ENCODE measurements around the gene PLPPR1. TPM values are rescaled to one million over a fixed set of nuclear protein-coding genes. Genes with fewer than 3 reads are reported as not detected.

The PLPPR1 gene
- total and polyA plus RNA-seq, 2 experiments from 2014 or later, result 1.3 to 3.7 TPM

GRCh38 chr9:101140764-101141163 lies 112.2 kb downstream of the PLPPR1 start:
- Mint-ChIP-seq H3K4me1 (peaks cover 14% of the 10 kb centered on the region), H3K9me3 (no peaks in the 10 kb centered on the region), H3K27ac (no peak overlapping the region), H3K36me3 (ENCODE audit: low read depth) (no peaks in the 10 kb centered on the region), H3K27me3 (ENCODE audit: insufficient read depth, low read depth, poor library complexity) (no peaks in the 10 kb centered on the region), H3K4me3 (no peak overlapping the region)
- Histone ChIP-seq H2AFZ (no peak overlapping the region), H3K27ac (ENCODE audit: low read depth) (no peak overlapping the region), H3K27me3 (ENCODE audit: insufficient read depth) (no peaks in the 10 kb centered on the region), H3K4me1 (ENCODE audit: insufficient read depth) (peaks cover 9% of the 10 kb centered on the region), H3K36me3 (ENCODE audit: insufficient read depth) (no peaks in the 10 kb centered on the region), H3K4me2 (no peak overlapping the region), H3K9me2 (ENCODE audit: insufficient read depth) (peaks cover 2% of the 10 kb centered on the region; the same call in 1 of the 2 replicates), H4K20me1 (replicated peaks; ENCODE audit: insufficient read depth) (no peaks in the 10 kb centered on the region), H3K4me3 (no peak overlapping the region), H3K79me2 (replicated peaks; ENCODE audit: insufficient read depth) (no peaks in the 10 kb centered on the region), H3F3A (replicated peaks; ENCODE audit: low read depth) (no peaks in the 10 kb centered on the region)
- no peak for DNase-seq (ENCODE audit: low spot score)
- no peak for ATAC-seq
- TF ChIP-seq CREB1 (CRISPR knock-in tag; IDR thresholded peaks at IDR 0.05; ENCODE audit: low read depth) (no peak), CTCF (conservative IDR thresholded peaks at IDR 0.05; ENCODE audit: low read depth in 2 of 2) (no peak), ZNF114 (CRISPR knock-in tag; IDR thresholded peaks at IDR 0.05) (no peak), ZNF462 (CRISPR knock-in tag; IDR thresholded peaks at IDR 0.05) (no peak), POLR2AphosphoS5 (IDR thresholded peaks at IDR 0.05; ENCODE audit: low read depth) (no peak), ZNF331 (CRISPR knock-in tag; IDR thresholded peaks at IDR 0.05; ENCODE audit: low read depth) (no peak), NANOG (IDR thresholded peaks at IDR 0.05; ENCODE audit: borderline replicate concordance) (no peak), ETS1 (IDR thresholded peaks at IDR 0.05) (no peak), REST (IDR thresholded peaks at IDR 0.05; ENCODE audit: unreplicated experiment) (no peak), EZH2phosphoT487 (IDR thresholded peaks at IDR 0.05; ENCODE audit: unreplicated experiment) (no peak), JUNB (IDR thresholded peaks at IDR 0.05; ENCODE audit: unreplicated experiment) (no peak), EZH2 (IDR thresholded peaks at IDR 0.05; ENCODE audit: low read depth, unreplicated experiment) (no peak), STAT1 (IDR thresholded peaks at IDR 0.05; ENCODE audit: unreplicated experiment) (no peak)

All from GM23338 (cell line).